GM10266 (cell line): ENCODE data around the gene ITLN1.

Experiments
- DNase-seq: peaks from one replicate; pipeline ENCODE4 v3.0.0; 2012; ENCODE audit errors: extremely low spot score
- TF ChIP-seq, protein P1 (sequence below): IDR thresholded peaks from 2 replicates; pipeline ENCODE4 v1.5.1; 2012; ENCODE audit warnings: mild to moderate bottlenecking, low read depth; ENCODE audit not compliant: control insufficient read depth, insufficient read depth; ENCODE audit errors: missing control alignments

Gene ITLN1

DNA sequence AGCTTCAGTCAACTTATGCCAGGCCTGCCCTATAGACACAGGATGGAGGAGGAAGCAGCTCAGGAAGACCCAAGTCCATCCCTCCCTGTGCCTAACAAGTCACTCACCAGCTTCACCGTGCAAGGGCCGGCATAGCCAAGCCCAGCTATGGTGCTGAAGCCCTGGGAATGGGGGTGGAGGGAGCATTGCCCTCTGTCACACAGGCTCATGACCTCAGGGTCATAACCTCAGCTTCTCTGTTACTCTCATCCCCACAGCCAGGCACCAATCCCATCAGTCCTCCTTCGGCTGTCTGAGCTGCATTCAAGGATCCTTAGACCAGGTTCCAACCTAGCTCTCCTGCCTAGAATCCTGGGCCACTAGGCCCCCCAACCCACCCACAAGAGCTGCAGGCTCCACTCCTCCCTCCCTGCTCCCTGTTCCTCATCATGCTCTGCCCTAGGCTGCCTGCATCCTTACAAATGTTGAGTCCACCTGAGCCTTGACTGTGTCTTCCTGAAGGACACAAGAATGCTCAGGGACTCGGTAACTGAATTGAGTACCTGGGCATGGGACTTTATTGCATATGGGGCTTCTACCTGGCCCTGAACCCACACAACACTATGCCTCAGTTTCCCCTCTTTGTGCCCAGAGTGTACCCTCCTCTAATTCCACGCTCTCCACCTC, 24.0 kb downstream of the ITLN1 start:
- no peak for DNase-seq
- TF ChIP-seq, protein P1, sequence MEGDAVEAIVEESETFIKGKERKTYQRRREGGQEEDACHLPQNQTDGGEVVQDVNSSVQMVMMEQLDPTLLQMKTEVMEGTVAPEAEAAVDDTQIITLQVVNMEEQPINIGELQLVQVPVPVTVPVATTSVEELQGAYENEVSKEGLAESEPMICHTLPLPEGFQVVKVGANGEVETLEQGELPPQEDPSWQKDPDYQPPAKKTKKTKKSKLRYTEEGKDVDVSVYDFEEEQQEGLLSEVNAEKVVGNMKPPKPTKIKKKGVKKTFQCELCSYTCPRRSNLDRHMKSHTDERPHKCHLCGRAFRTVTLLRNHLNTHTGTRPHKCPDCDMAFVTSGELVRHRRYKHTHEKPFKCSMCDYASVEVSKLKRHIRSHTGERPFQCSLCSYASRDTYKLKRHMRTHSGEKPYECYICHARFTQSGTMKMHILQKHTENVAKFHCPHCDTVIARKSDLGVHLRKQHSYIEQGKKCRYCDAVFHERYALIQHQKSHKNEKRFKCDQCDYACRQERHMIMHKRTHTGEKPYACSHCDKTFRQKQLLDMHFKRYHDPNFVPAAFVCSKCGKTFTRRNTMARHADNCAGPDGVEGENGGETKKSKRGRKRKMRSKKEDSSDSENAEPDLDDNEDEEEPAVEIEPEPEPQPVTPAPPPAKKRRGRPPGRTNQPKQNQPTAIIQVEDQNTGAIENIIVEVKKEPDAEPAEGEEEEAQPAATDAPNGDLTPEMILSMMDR: no peak

DNA sequence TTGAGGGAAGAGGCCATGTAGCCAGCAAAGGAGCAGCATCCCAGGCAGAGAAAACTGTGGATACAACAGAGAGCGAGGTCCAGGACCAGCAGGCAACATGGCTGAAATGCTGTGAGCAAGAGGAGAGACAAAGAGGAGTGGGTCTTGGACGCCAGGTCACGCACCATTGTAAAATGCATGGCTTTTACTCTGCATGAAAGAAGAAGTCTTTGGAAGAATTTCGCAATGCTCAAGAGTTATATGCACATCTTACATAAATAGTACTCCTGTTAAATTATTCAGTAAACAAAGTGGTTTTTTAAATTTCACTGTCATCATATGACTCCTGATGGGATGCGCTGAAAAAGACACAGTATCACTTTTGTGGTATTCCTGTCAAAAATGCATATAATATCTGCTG, 25.8 kb downstream of the ITLN1 start:
- TF ChIP-seq, protein P1: no peak
- DNase-seq: no peak

DNA sequence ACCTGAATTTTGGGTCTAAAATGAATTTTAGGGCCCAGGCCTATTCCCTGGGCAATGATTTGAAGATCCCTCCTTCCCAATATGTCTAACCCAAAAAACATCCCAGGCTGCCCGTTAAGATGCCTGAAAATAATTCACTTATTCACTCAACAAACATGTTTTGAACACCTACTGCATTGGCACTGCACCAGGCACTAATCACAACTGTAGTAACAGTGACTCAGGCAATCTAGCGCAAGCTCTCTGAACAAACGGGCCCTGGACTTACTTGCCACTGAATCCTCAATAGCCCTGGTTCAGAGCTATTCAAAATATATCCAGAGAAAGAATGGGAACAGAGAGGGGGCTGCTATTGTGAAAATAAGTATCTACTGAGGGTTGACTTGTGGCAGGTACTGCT, 26.5 kb downstream of the ITLN1 start:
- no peak for DNase-seq
- TF ChIP-seq, protein P1: no peak

DNA sequence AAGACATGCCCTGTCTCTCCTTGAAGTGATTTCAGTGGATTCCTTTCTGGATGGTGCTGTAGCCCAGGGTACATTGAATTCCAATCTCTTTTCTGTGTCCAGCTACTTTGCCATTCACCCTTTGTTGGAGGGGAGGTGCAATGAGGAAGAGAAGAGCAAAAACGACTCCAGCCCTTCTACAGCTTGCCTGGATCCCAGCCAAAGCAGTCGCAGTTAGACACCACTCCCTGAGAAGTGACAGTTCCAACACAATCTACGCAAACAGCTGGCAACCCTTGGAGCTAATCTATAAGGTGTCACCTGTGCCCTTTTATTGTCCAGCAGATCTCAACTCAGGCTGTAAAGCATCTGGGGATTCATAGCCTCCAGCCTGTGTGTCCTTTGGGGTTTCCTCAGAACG, 26.9 kb downstream of the ITLN1 start:
- DNase-seq: no peak
- TF ChIP-seq, protein P1: no peak

DNA sequence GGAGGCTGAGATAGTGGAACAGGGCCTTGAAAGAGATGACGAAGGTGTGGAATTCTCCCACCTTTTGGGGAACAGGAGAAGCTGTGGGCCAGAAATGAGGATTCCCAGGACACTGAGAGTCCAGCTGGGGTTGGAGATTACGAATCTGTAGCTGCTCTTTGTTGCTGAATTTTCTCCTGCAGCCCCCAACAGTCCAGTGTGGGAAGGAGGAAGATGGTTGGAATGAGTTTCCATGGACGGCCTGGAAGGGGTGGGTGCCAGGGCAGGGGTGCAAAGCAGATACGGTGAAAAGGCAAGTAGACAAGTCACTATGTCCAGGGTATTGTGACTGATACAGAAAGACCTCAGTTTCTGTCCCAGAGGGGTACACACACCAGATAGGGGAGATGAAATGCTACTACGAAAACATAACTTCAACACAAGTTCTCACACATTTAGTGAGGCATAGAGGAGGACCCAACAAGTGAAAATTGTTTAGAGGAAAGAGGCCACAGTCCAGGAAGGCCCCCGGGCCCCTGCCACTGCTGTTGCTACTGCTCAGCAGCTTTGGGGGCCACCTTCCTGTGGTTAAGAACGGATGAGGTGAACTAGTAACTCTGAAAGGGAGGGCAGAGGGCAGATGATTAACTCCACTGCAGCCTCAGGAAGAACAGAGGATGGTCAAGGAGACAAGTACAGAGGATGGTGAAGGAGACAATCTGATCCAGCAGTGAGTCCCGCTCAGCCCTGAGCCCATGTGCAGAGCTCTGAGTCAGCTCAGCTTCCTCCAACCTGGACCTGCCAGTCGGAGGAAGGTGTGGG, 29.6 kb downstream of the ITLN1 start:
- DNase-seq: peak; percentile 43
- TF ChIP-seq, protein P1: no peak

DNA sequence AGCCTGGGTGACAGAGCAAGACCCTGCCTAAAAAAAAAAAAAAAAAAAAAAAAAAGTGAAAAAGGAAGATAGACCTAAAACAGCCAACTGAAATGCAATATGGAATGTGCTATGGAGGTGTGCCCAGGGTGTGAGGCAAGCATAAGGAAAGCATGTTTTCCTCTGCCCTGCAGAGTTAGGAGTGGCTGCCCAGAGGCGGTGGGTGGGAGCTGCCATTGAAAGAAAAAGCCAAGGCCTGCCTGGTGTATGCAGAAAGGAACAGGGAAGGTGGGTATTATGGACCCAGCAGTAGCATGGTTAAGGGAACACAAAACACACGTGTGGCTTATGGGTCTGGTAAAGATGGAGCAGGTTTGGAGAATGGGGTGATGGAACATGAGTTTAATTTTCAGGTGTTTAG, 31.2 kb downstream of the ITLN1 start:
- DNase-seq: no peak
- TF ChIP-seq, protein P1: no peak

DNA sequence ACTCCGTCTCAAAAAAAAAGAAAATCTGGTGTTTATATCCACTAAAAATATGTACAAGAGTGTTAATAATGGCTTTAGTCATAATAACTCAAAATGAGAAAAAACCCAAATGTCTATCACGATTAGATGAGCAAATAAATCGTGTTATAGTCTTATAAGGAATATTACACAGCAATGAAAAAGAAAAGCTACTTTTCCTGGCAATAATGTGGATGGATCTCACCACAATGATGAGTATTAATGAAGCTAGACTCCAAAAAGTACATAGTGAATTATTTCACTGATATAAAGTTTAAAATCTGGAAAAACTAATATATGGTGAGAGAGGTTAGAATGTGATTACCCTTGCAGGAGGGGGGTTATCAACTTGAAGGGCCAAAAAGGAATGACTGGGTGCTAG, 32.0 kb downstream of the ITLN1 start:
- TF ChIP-seq, protein P1: no peak
- DNase-seq: no peak
